Hepatic stellate cell (primary cell): ENCODE measurements around the gene ZNF662.

ENCODE experiments used
- DNase-seq: peaks from one replicate; pipeline ENCODE4 v3.0.0; 2011; ENCODE audit warnings: low spot score

ZNF662 gene

GRCh38 chr3:42887084-42887483 is 18.9 kb upstream of the ZNF662 start:
- DNase-seq, result no peak

GRCh38 chr3:42891042-42891441 is 14.9 kb upstream of the ZNF662 start:
- DNase-seq, result no peak

GRCh38 chr3:42892169-42892568 is 13.8 kb upstream of the ZNF662 start:
- DNase-seq, result no peak

GRCh38 chr3:42892807-42893206 is 13.1 kb upstream of the ZNF662 start:
- no peak for DNase-seq

GRCh38 chr3:42894698-42895579 is 11.0 kb upstream of the ZNF662 start:
- no peak for DNase-seq

GRCh38 chr3:42895580-42895868 is 10.4 kb upstream of the ZNF662 start:
- no peak for DNase-seq

GRCh38 chr3:42898896-42899675 is 6.9 kb upstream of the ZNF662 start:
- no peak for DNase-seq

GRCh38 chr3:42900226-42901072 is 5.5 kb upstream of the ZNF662 start:
- DNase-seq, result no peak

- no peak for DNase-seq
Measured at GRCh38 chr3:42901073-42901415, 4.9 kb upstream of the ZNF662 start.

GRCh38 chr3:42902257-42902656 is 3.7 kb upstream of the ZNF662 start:
- DNase-seq, result no peak

GRCh38 chr3:42904076-42904475 is 1.9 kb upstream of the ZNF662 start:
- no peak for DNase-seq

GRCh38 chr3:42905740-42906069 is 237 bp upstream of the ZNF662 start:
- no peak for DNase-seq

GRCh38 chr3:42906848-42907183 is 874 bp downstream of the ZNF662 start:
- peak; percentile 14 for DNase-seq

- DNase-seq, result no peak
Measured at GRCh38 chr3:42908675-42909074, 2.7 kb downstream of the ZNF662 start.

- DNase-seq, result no peak
Measured at GRCh38 chr3:42911551-42911950, 5.6 kb downstream of the ZNF662 start.

GRCh38 chr3:42914771-42915515 is 9.0 kb downstream of the ZNF662 start:
- DNase-seq, result no peak

- DNase-seq, result no peak
Measured at GRCh38 chr3:42923606-42924005, 17.7 kb downstream of the ZNF662 start.

- DNase-seq, result no peak
Measured at GRCh38 chr3:42926310-42926709, 20.4 kb downstream of the ZNF662 start.

- DNase-seq, result no peak
Measured at GRCh38 chr3:42934111-42934510, 28.2 kb downstream of the ZNF662 start.

- no peak for DNase-seq
Measured at GRCh38 chr3:42934910-42935309, 29.0 kb downstream of the ZNF662 start.

- DNase-seq, result no peak
Measured at GRCh38 chr3:42935472-42935871, 29.5 kb downstream of the ZNF662 start.
